HPDE6-E6E7 (cell line): Measurements from ENCODE around the gene COMMD10.
A peak's percentile ranks its signal among the peaks of the same experiment; 100 is the strongest.
"Not testable (repeated sequence)": the region's sequence is repeated elsewhere in the genome, so short reads cannot be mapped to it uniquely, and the experiment has no call there.

Experiments
- DNase-seq: peaks from one replicate; pipeline ENCODE4 v3.0.0; 2011; ENCODE audit warnings: missing footprints; ENCODE audit errors: extremely low spot score

COMMD10 gene

GRCh38 chr5:116097301-116097700, 12.5 kb downstream of the COMMD10 start:
- no peak for DNase-seq

GRCh38 chr5:116098998-116099397, 14.2 kb downstream of the COMMD10 start:
- no peak for DNase-seq

- not testable (repeated sequence) for DNase-seq
Measured at GRCh38 chr5:116104941-116105340, 20.1 kb downstream of the COMMD10 start.

- DNase-seq: no peak
Measured at GRCh38 chr5:116115163-116115562, 30.3 kb downstream of the COMMD10 start.

GRCh38 chr5:116130471-116130870, 45.6 kb downstream of the COMMD10 start:
- DNase-seq: no peak

GRCh38 chr5:116130976-116131375, 46.2 kb downstream of the COMMD10 start:
- no peak for DNase-seq

GRCh38 chr5:116133281-116133680, 48.5 kb downstream of the COMMD10 start:
- no peak for DNase-seq

- no peak for DNase-seq
Measured at GRCh38 chr5:116135344-116135743, 50.5 kb downstream of the COMMD10 start.

GRCh38 chr5:116137544-116138378, 52.9 kb downstream of the COMMD10 start:
- peak; percentile 6 for DNase-seq

- no peak for DNase-seq
Measured at GRCh38 chr5:116142495-116142894, 57.7 kb downstream of the COMMD10 start.

- no peak for DNase-seq
Measured at GRCh38 chr5:116144103-116144502, 59.3 kb downstream of the COMMD10 start.

- no peak for DNase-seq
Measured at GRCh38 chr5:116144991-116145390, 60.2 kb downstream of the COMMD10 start.

- no peak for DNase-seq
Measured at GRCh38 chr5:116145416-116145815, 60.6 kb downstream of the COMMD10 start.

GRCh38 chr5:116152169-116152568, 67.3 kb downstream of the COMMD10 start:
- no peak for DNase-seq

GRCh38 chr5:116153687-116154174, 68.9 kb downstream of the COMMD10 start:
- no peak for DNase-seq

- no peak for DNase-seq
Measured at GRCh38 chr5:116154252-116154651, 69.4 kb downstream of the COMMD10 start.

- DNase-seq: no peak
Measured at GRCh38 chr5:116154931-116155330, 70.1 kb downstream of the COMMD10 start.

- DNase-seq: no peak
Measured at GRCh38 chr5:116157902-116158301, 73.1 kb downstream of the COMMD10 start.

- DNase-seq: no peak
Measured at GRCh38 chr5:116159006-116159405, 74.2 kb downstream of the COMMD10 start.

- no peak for DNase-seq
Measured at GRCh38 chr5:116174111-116174510, 89.3 kb downstream of the COMMD10 start.

- no peak for DNase-seq
Measured at GRCh38 chr5:116176121-116176520, 91.3 kb downstream of the COMMD10 start.

GRCh38 chr5:116178925-116179324, 94.1 kb downstream of the COMMD10 start:
- DNase-seq: no peak

GRCh38 chr5:116209166-116209565, 124.3 kb downstream of the COMMD10 start:
- no peak for DNase-seq

- no peak for DNase-seq
Measured at GRCh38 chr5:116212225-116212624, 127.4 kb downstream of the COMMD10 start.
